NCI-H446 (cell line): ENCODE data around the gene CCDC74A.
"Not testable (repeated sequence)": the region's sequence is repeated elsewhere in the genome, so short reads cannot be mapped to it uniquely, and the experiment has no call there.

Experiments
- DNase-seq, 2 experiments: peaks; one replicate each; lab custom pipeline; 2025; lab: John Stamatoyannopoulos, UW

CCDC74A gene

GRCh38 chr2:131527131-131528001 is at the start of gene CCDC74A:
Gene CCDC74A (plus strand): TSS chr2:131527888. CDS start chr2:131527971, 83 bp downstream.
- peak in 1 of 2 experiments; percentile 26 for DNase-seq

GRCh38 chr2:131478074-131478849 is 49.4 kb upstream of the CCDC74A start:
- DNase-seq = not testable (repeated sequence)

GRCh38 chr2:131478850-131479461 is 48.7 kb upstream of the CCDC74A start:
- not testable (repeated sequence) for DNase-seq

GRCh38 chr2:131480351-131480750 is 47.3 kb upstream of the CCDC74A start:
- DNase-seq = not testable (repeated sequence)

- not testable (repeated sequence) for DNase-seq
Observed at GRCh38 chr2:131482506-131483155, 45.1 kb upstream of the CCDC74A start.

GRCh38 chr2:131483981-131484820 is 43.5 kb upstream of the CCDC74A start:
- DNase-seq = not testable (repeated sequence)

GRCh38 chr2:131484906-131485460 is 42.7 kb upstream of the CCDC74A start:
- DNase-seq = not testable (repeated sequence)

- not testable (repeated sequence) for DNase-seq
Observed at GRCh38 chr2:131486201-131486902, 41.3 kb upstream of the CCDC74A start.

- no peak for DNase-seq
Observed at GRCh38 chr2:131488306-131489205, 39.1 kb upstream of the CCDC74A start.

GRCh38 chr2:131490616-131491468 is 36.8 kb upstream of the CCDC74A start:
- peak in 1 of 2 experiments; percentile 43 for DNase-seq

- not testable (repeated sequence) for DNase-seq
Observed at GRCh38 chr2:131491469-131491836, 36.2 kb upstream of the CCDC74A start.

GRCh38 chr2:131492015-131492417 is 35.7 kb upstream of the CCDC74A start, which contains the start of gene MZT2A:
Gene MZT2A (minus strand): TSS chr2:131492397. CDS start chr2:131492376, 21 bp downstream.
- DNase-seq = not testable (repeated sequence)

- peak; percentile 82 to 90 for DNase-seq
Observed at GRCh38 chr2:131492418-131493198, 35.1 kb upstream of the CCDC74A start.

GRCh38 chr2:131493199-131493968 is 34.3 kb upstream of the CCDC74A start:
- no peak for DNase-seq

GRCh38 chr2:131495506-131495905 is 32.2 kb upstream of the CCDC74A start:
- not testable (repeated sequence) for DNase-seq

- DNase-seq = not testable (repeated sequence)
Observed at GRCh38 chr2:131498321-131498973, 29.2 kb upstream of the CCDC74A start.
